GM19468 (cell line): ENCODE results near the gene QSOX2.

Experiments
- ATAC-seq: cut with Tn5 transposase; IDR thresholded peaks from one replicate; pipeline ENCODE4 v1.9.1; 2021; ENCODE audit warnings: mild to moderate bottlenecking, moderate library complexity, moderate number of reproducible peaks; ENCODE audit not compliant: unreplicated experiment; ENCODE audit errors: extremely low read depth

QSOX2 gene

GRCh38 chr9:136181784-136182419 is 63.7 kb downstream of the QSOX2 start:
- no peak for ATAC-seq

- ATAC-seq: no peak
Measured at GRCh38 chr9:136180586-136180985, 65.0 kb downstream of the QSOX2 start.

- ATAC-seq: no peak
Measured at GRCh38 chr9:136179761-136180160, 65.9 kb downstream of the QSOX2 start.

GRCh38 chr9:136179101-136179616 is 66.5 kb downstream of the QSOX2 start:
- ATAC-seq: no peak

GRCh38 chr9:136178773-136179075 is 66.9 kb downstream of the QSOX2 start:
- ATAC-seq: no peak

GRCh38 chr9:136178061-136178772 is 67.4 kb downstream of the QSOX2 start:
- no peak for ATAC-seq

GRCh38 chr9:136177224-136177623 is 68.4 kb downstream of the QSOX2 start:
- ATAC-seq: no peak

GRCh38 chr9:136175616-136176197 is 69.9 kb downstream of the QSOX2 start:
- ATAC-seq: no peak

GRCh38 chr9:136174779-136175615 is 70.6 kb downstream of the QSOX2 start:
- ATAC-seq: no peak

- no peak for ATAC-seq
Measured at GRCh38 chr9:136173648-136174290, 71.8 kb downstream of the QSOX2 start.

- no peak for ATAC-seq
Measured at GRCh38 chr9:136172412-136173079, 73.1 kb downstream of the QSOX2 start.

GRCh38 chr9:136171801-136172411 is 73.7 kb downstream of the QSOX2 start:
- ATAC-seq: no peak

- ATAC-seq: no peak
Measured at GRCh38 chr9:136171009-136171800, 74.4 kb downstream of the QSOX2 start.

- ATAC-seq: no peak
Measured at GRCh38 chr9:136170006-136170901, 75.4 kb downstream of the QSOX2 start.

- no peak for ATAC-seq
Measured at GRCh38 chr9:136169495-136169894, 76.1 kb downstream of the QSOX2 start.

- no peak for ATAC-seq
Measured at GRCh38 chr9:136163248-136163850, 82.3 kb downstream of the QSOX2 start.

- ATAC-seq: no peak
Measured at GRCh38 chr9:136160995-136161610, 84.5 kb downstream of the QSOX2 start.
